D341Med (cell line): ENCODE results near the gene TMIGD3.

ENCODE experiments used
- DNase-seq: peaks from one replicate; pipeline ENCODE4 v3.0.0; 2012; ENCODE audit warnings: low spot score

The TMIGD3 gene

GRCh38 chr1:111507411-111508201, 4.2 kb upstream of the TMIGD3 start:
- peak; percentile 29 for DNase-seq

- DNase-seq = no peak
Observed at GRCh38 chr1:111506561-111506960, 3.1 kb upstream of the TMIGD3 start.

- DNase-seq = no peak
Observed at GRCh38 chr1:111505641-111506119, 2.2 kb upstream of the TMIGD3 start.

GRCh38 chr1:111504097-111504496, 664 bp upstream of the TMIGD3 start:
- no peak for DNase-seq

- DNase-seq = no peak
Observed at GRCh38 chr1:111501645-111502044, 1.8 kb downstream of the TMIGD3 start.

- DNase-seq = no peak
Observed at GRCh38 chr1:111499026-111499785, 4.2 kb downstream of the TMIGD3 start.

- no peak for DNase-seq
Observed at GRCh38 chr1:111497592-111497991, 5.8 kb downstream of the TMIGD3 start.

GRCh38 chr1:111496398-111496797, 7.0 kb downstream of the TMIGD3 start:
- DNase-seq = no peak

GRCh38 chr1:111491070-111491469, 12.4 kb downstream of the TMIGD3 start:
- no peak for DNase-seq

GRCh38 chr1:111490220-111490619, 13.2 kb downstream of the TMIGD3 start:
- no peak for DNase-seq

GRCh38 chr1:111489604-111490003, 13.8 kb downstream of the TMIGD3 start:
- no peak for DNase-seq

GRCh38 chr1:111488669-111489068, 14.8 kb downstream of the TMIGD3 start:
- no peak for DNase-seq

- DNase-seq = no peak
Observed at GRCh38 chr1:111487133-111487532, 16.3 kb downstream of the TMIGD3 start.

GRCh38 chr1:111486431-111486830, 17.0 kb downstream of the TMIGD3 start:
- DNase-seq = no peak

- no peak for DNase-seq
Observed at GRCh38 chr1:111484391-111485026, 18.9 kb downstream of the TMIGD3 start.

GRCh38 chr1:111483876-111484275, 19.6 kb downstream of the TMIGD3 start:
- no peak for DNase-seq

GRCh38 chr1:111483166-111483565, 20.3 kb downstream of the TMIGD3 start:
- no peak for DNase-seq

GRCh38 chr1:111481387-111482221, 21.8 kb downstream of the TMIGD3 start:
- DNase-seq = peak; percentile 62

- DNase-seq = no peak
Observed at GRCh38 chr1:111480674-111481073, 22.8 kb downstream of the TMIGD3 start.

GRCh38 chr1:111476761-111477309, 26.6 kb downstream of the TMIGD3 start:
- DNase-seq = no peak

GRCh38 chr1:111476214-111476613, 27.2 kb downstream of the TMIGD3 start:
- no peak for DNase-seq

- DNase-seq = no peak
Observed at GRCh38 chr1:111475701-111476100, 27.7 kb downstream of the TMIGD3 start.
